Renal cortex interstitium (tissue), 11 donors: ENCODE results near the gene NUFIP1. TPM values are rescaled to one million over a fixed set of nuclear protein-coding genes. Genes with fewer than 3 reads are reported as not detected.
A peak's percentile ranks its signal among the peaks of the same experiment; 100 is the strongest.

Source experiments
- DNase-seq, 11 donors: peaks; one replicate each; pipeline ENCODE4 v3.0.0-alpha.2; 2013; ENCODE audit warnings: low read depth in 9 of 11, low spot score in 4 of 11; ENCODE audit errors: extremely low read depth in 1 of 11
- polyA plus RNA-seq, 3 donors: library from polyadenylated mRNA; unstranded; fragments of 120-200 nt; gene quantifications; one replicate each; pipeline ENCODE4 v1.2.1, GENCODE V29; 2013; ENCODE audit not compliant: insufficient read length in 3 of 3

The NUFIP1 gene
- polyA plus RNA-seq, 3 donors: 11.3 to 14.9 (median 12.5) TPM

- DNase-seq: no peak
These were observed 58.2 kb downstream of the NUFIP1 start for GRCh38 chr13:44930963-44931623.

GRCh38 chr13:44930280-44930679 lies 59.0 kb downstream of the NUFIP1 start:
- no peak for DNase-seq

- DNase-seq: no peak
These were observed 59.6 kb downstream of the NUFIP1 start for GRCh38 chr13:44929692-44930091.

- DNase-seq: no peak
These were observed 61.3 kb downstream of the NUFIP1 start for GRCh38 chr13:44927968-44928367.

- DNase-seq: no peak
These were observed 67.1 kb downstream of the NUFIP1 start for GRCh38 chr13:44921931-44922758.

- DNase-seq: no peak
These were observed 67.9 kb downstream of the NUFIP1 start for GRCh38 chr13:44921246-44921877.

GRCh38 chr13:44920013-44920412 lies 69.3 kb downstream of the NUFIP1 start:
- no peak for DNase-seq

- DNase-seq: no peak
These were observed 70.0 kb downstream of the NUFIP1 start for GRCh38 chr13:44919104-44919804.

GRCh38 chr13:44918326-44919103 lies 70.8 kb downstream of the NUFIP1 start:
- DNase-seq: peak in 9 of 11 donors; percentile 80 to 89 (median 85)

- peak; percentile 93 to 100 (median 97) for DNase-seq
These were observed 71.5 kb downstream of the NUFIP1 start for GRCh38 chr13:44917589-44918325.

- no peak for DNase-seq
These were observed 76.8 kb downstream of the NUFIP1 start for GRCh38 chr13:44912278-44913016.

- no peak for DNase-seq
These were observed 80.6 kb downstream of the NUFIP1 start for GRCh38 chr13:44908712-44909111.

- no peak for DNase-seq
These were observed 81.0 kb downstream of the NUFIP1 start for GRCh38 chr13:44908266-44908665.

GRCh38 chr13:44906713-44907112 lies 82.6 kb downstream of the NUFIP1 start:
- DNase-seq: no peak

- no peak for DNase-seq
These were observed 83.0 kb downstream of the NUFIP1 start for GRCh38 chr13:44906230-44906629.

GRCh38 chr13:44905556-44905955 lies 83.7 kb downstream of the NUFIP1 start:
- no peak for DNase-seq

GRCh38 chr13:44904967-44905366 lies 84.3 kb downstream of the NUFIP1 start:
- DNase-seq: no peak
